Measurements from ENCODE around the gene PDIA5.

The PDIA5 gene

GRCh38 chr3:123158899-123159390, 92.1 kb downstream of the PDIA5 start:
- Mint-ChIP-seq H3K4me1 (peaks cover 10% of the 10 kb centered on the region), H3K9me3 (no peaks in the 10 kb centered on the region), H3K36me3 (ENCODE audit: low read depth) (peaks cover 16% of the 10 kb centered on the region), H3K27me3 (ENCODE audit: low read depth) (peaks cover 3% of the 10 kb centered on the region), H3K4me3 (no peak overlapping the region), H3K27ac (no peak overlapping the region)
- TF ChIP-seq CTCF (IDR thresholded peaks at IDR 0.05; ENCODE audit: unreplicated experiment in 3 of 3) = no peak

- TF ChIP-seq CTCF (IDR thresholded peaks at IDR 0.05; ENCODE audit: unreplicated experiment in 3 of 3) = no peak
- Mint-ChIP-seq H3K27ac (peak overlapping the region in 1 of 3 experiments; percentile 51), H3K9me3 (peaks cover 4% of the 10 kb centered on the region), H3K36me3 (ENCODE audit: low read depth) (peaks cover 24% of the 10 kb centered on the region), H3K27me3 (ENCODE audit: low read depth) (peaks cover 3% of the 10 kb centered on the region), H3K4me1 (peaks cover 6% of the 10 kb centered on the region), H3K4me3 (no peak overlapping the region)
Measured at GRCh38 chr3:123159926-123160635, 93.3 kb downstream of the PDIA5 start.

- no peak for TF ChIP-seq CTCF (IDR thresholded peaks at IDR 0.05; ENCODE audit: unreplicated experiment in 3 of 3)
Measured at GRCh38 chr3:123161167-123161566, 94.3 kb downstream of the PDIA5 start.

GRCh38 chr3:123163141-123163540, 96.3 kb downstream of the PDIA5 start:
- no peak overlapping the region for H3K27ac Mint-ChIP-seq
- H3K4me1 Mint-ChIP-seq = peaks cover 3% of the 10 kb centered on the region
- no peak overlapping the region for H3K4me3 Mint-ChIP-seq
- no peaks in the 10 kb centered on the region for H3K27me3 Mint-ChIP-seq (ENCODE audit: low read depth)
- TF ChIP-seq CTCF (IDR thresholded peaks at IDR 0.05; ENCODE audit: unreplicated experiment in 3 of 3) = no peak
- peaks cover 10% of the 10 kb centered on the region for H3K9me3 Mint-ChIP-seq
- H3K36me3 Mint-ChIP-seq (ENCODE audit: low read depth) = peaks cover 44% of the 10 kb centered on the region

More at GRCh38 chr3:123161167-123161566, 94.3 kb downstream of the PDIA5 start:
- Mint-ChIP-seq H3K36me3 (ENCODE audit: low read depth) (peaks cover 34% of the 10 kb centered on the region), H3K27me3 (ENCODE audit: low read depth) (peaks cover 3% of the 10 kb centered on the region), H3K27ac (no peak overlapping the region), H3K9me3 (peaks cover 4% of the 10 kb centered on the region), H3K4me3 (no peak overlapping the region), H3K4me1 (peaks cover 5% of the 10 kb centered on the region)

GRCh38 chr3:123165163-123165562, 98.3 kb downstream of the PDIA5 start:
- Mint-ChIP-seq H3K27ac (no peak overlapping the region), H3K4me3 (no peak overlapping the region), H3K9me3 (peaks cover 10% of the 10 kb centered on the region), H3K4me1 (peaks cover 4% of the 10 kb centered on the region), H3K27me3 (ENCODE audit: low read depth) (no peaks in the 10 kb centered on the region), H3K36me3 (ENCODE audit: low read depth) (peaks cover 44% of the 10 kb centered on the region)
- TF ChIP-seq CTCF (IDR thresholded peaks at IDR 0.05; ENCODE audit: unreplicated experiment in 3 of 3) = no peak

GRCh38 chr3:123167686-123168085, 100.9 kb downstream of the PDIA5 start:
- H3K36me3 Mint-ChIP-seq (ENCODE audit: low read depth) = peaks cover 40% of the 10 kb centered on the region
- H3K4me3 Mint-ChIP-seq = no peak overlapping the region
- H3K27ac Mint-ChIP-seq = no peak overlapping the region
- TF ChIP-seq CTCF (IDR thresholded peaks at IDR 0.05; ENCODE audit: unreplicated experiment in 3 of 3) = no peak
- peaks cover 4% of the 10 kb centered on the region for H3K4me1 Mint-ChIP-seq
- peaks cover 10% of the 10 kb centered on the region for H3K9me3 Mint-ChIP-seq
- no peaks in the 10 kb centered on the region for H3K27me3 Mint-ChIP-seq (ENCODE audit: low read depth)

Data from nephron (organoid).